CD14-positive monocyte (primary cell): ENCODE data around the gene FMR1. TPM values are rescaled to one million over a fixed set of nuclear protein-coding genes. Genes with fewer than 3 reads are reported as not detected.

Source experiments
- DNase-seq, 3 donors: peaks; one replicate each; pipeline ENCODE4 v3.0.0-alpha.2; 2011 to 2022
- H2AFZ ChIP-seq: 2 replicates; pipeline ENCODE4 v1.6.0; 2012; ENCODE audit warnings: mild to moderate bottlenecking, low read depth, low read length, inconsistent platforms; ENCODE audit not compliant: insufficient read depth, poor library complexity, severe bottlenecking
- H3K27ac ChIP-seq, 2 donors: 1 replicate in 1 of 2; 2 replicates in 1 of 2; pipeline ENCODE4 v1.5.1; 2012 to 2013; ENCODE audit warnings: low read length in 2 of 2, control low read depth in 1 of 2, inconsistent platforms in 1 of 2, low read depth in 1 of 2, mild to moderate bottlenecking in 1 of 2
- H3K27me3 ChIP-seq, 2 donors: one replicate each; pipeline versions ENCODE4 v1.6.0 to v1.6.1; 2011 to 2013; ENCODE audit warnings: low read length in 2 of 2; ENCODE audit not compliant: control insufficient read depth in 2 of 2, insufficient read depth in 2 of 2
- H3K36me3 ChIP-seq, 2 donors: replicated peaks in 1 of 2; 1 replicate in 1 of 2; 2 replicates in 1 of 2; pipeline versions ENCODE4 v1.5.1 to v1.6.1; 2012 to 2013; ENCODE audit warnings: low read length in 2 of 2, control low read depth in 1 of 2, inconsistent platforms in 1 of 2, mild to moderate bottlenecking in 1 of 2; ENCODE audit not compliant: insufficient read depth in 2 of 2, control insufficient read depth in 1 of 2
- H3K4me1 ChIP-seq, 2 donors: 1 replicate in 1 of 2; 2 replicates in 1 of 2; pipeline versions ENCODE4 v1.5.1 to v1.6.1; 2012 to 2013; ENCODE audit warnings: low read length in 2 of 2, control low read depth in 1 of 2, inconsistent platforms in 1 of 2, mild to moderate bottlenecking in 1 of 2, moderate library complexity in 1 of 2; ENCODE audit not compliant: insufficient read depth in 2 of 2, control insufficient read depth in 1 of 2
- H3K4me2 ChIP-seq: replicated peaks from 2 replicates; pipeline ENCODE3; 2012; ENCODE audit warnings: low read length, moderate library complexity, mild to moderate bottlenecking; ENCODE audit not compliant: poor library complexity, severe bottlenecking; ENCODE audit errors: extremely low read depth
- H3K4me3 ChIP-seq, 3 experiments: fragments of 200-600 bp in 1 of 3; sonication (generic) in 1 of 3; replicated peaks in 1 of 3; 1 replicate in 2 of 3; 2 replicates in 1 of 3; pipeline ENCODE4 v1.5.1; 2011 to 2013; ENCODE audit warnings: low read length in 3 of 3, mild to moderate bottlenecking in 3 of 3, control low read depth in 2 of 3, low read depth in 2 of 3, inconsistent platforms in 1 of 3, moderate library complexity in 1 of 3
- H3K79me2 ChIP-seq: 2 replicates; pipeline ENCODE4 v1.6.0; 2012; ENCODE audit warnings: mild to moderate bottlenecking, control low read depth, inconsistent platforms, low read length, moderate library complexity; ENCODE audit not compliant: insufficient read depth
- H3K9ac ChIP-seq: 2 replicates; pipeline ENCODE4 v1.6.0; 2017; ENCODE audit warnings: low read length, mild to moderate bottlenecking; ENCODE audit not compliant: insufficient read depth, poor library complexity, severe bottlenecking
- H3K9me3 ChIP-seq, 2 donors: replicated peaks in 1 of 2; 1 replicate in 1 of 2; 2 replicates in 1 of 2; pipeline versions ENCODE4 v1.5.1 to v1.6.1; 2012 to 2013; ENCODE audit warnings: low read length in 2 of 2, control low read depth in 1 of 2; ENCODE audit not compliant: control insufficient read depth in 1 of 2, insufficient read depth in 1 of 2
- H4K20me1 ChIP-seq: 2 replicates; pipeline ENCODE4 v1.6.0; 2012; ENCODE audit warnings: mild to moderate bottlenecking, low read length, control low read depth, moderate library complexity; ENCODE audit not compliant: insufficient read depth
- H3K27ac Mint-ChIP-seq, 7 donors: one replicate each; pipeline ENCODE4 v1.8.0; 2020; ENCODE audit warnings: mild to moderate bottlenecking in 7 of 7, mixed read lengths in 7 of 7, moderate library complexity in 6 of 7, inconsistent platforms in 2 of 7
- H3K27me3 Mint-ChIP-seq, 3 donors: one replicate each; pipeline ENCODE4 v1.8.0; 2021 to 2022; ENCODE audit warnings: low read depth in 3 of 3, mild to moderate bottlenecking in 3 of 3, mixed read lengths in 3 of 3, moderate library complexity in 3 of 3, inconsistent platforms in 1 of 3
- H3K36me3 Mint-ChIP-seq, 2 donors: one replicate each; pipeline ENCODE4 v1.8.0; 2020; ENCODE audit warnings: mixed read lengths in 2 of 2, inconsistent platforms in 1 of 2, mild to moderate bottlenecking in 1 of 2
- H3K4me1 Mint-ChIP-seq: one replicate; pipeline ENCODE4 v1.8.0; 2020; ENCODE audit warnings: mild to moderate bottlenecking, mixed read lengths
- H3K4me3 Mint-ChIP-seq, 2 donors: one replicate each; pipeline ENCODE4 v1.8.0; 2020; ENCODE audit warnings: mild to moderate bottlenecking in 2 of 2, mixed read lengths in 2 of 2, moderate library complexity in 1 of 2
- H3K9me3 Mint-ChIP-seq, 7 donors: one replicate each; pipeline ENCODE4 v1.8.0; 2020 to 2022; ENCODE audit warnings: mixed read lengths in 7 of 7, mild to moderate bottlenecking in 6 of 7, moderate library complexity in 6 of 7, inconsistent platforms in 2 of 7
- WGBS: methylation state at CpG from one replicate; pipeline ENCODE4 v1.1.5; 2013; ENCODE audit warnings: missing lambda C conversion rate; ENCODE audit not compliant: insufficient coverage; 5-methylcytosine and 5-hydroxymethylcytosine counted together
- intact Hi-C, 2 donors: fragments of 100-400 bp; cut with micrococcal nuclease; formaldehyde crosslinking; loops; one replicate each; pipeline versions ENCODE4 v1.15.0 to v1.15.1; 2023
- polyA plus RNA-seq, 3 donors: library from polyadenylated mRNA; depleted of rRNA in 1 of 3; unstranded in 2 of 3; stranded (reverse) in 1 of 3; fragments of 300-500 nt in 2 of 3; fragments of >200 nt in 1 of 3; fragmentation: Illumina TruSeq in 2 of 3; gene quantifications; 1 replicate in 2 of 3; 2 replicates in 1 of 3; pipeline ENCODE4 v1.2.3, GENCODE V29; 2012 to 2021
- TF ChIP-seq, protein P1 (sequence below): fragments of 200-600 bp; IDR thresholded peaks from one replicate; pipeline ENCODE4 v1.8.0; 2022; ENCODE audit warnings: antibody characterized with exemption, mild to moderate bottlenecking

FMR1 gene
- polyA plus RNA-seq, 3 donors, result 3.7 to 31.8 (median 5.1) TPM

DNA sequence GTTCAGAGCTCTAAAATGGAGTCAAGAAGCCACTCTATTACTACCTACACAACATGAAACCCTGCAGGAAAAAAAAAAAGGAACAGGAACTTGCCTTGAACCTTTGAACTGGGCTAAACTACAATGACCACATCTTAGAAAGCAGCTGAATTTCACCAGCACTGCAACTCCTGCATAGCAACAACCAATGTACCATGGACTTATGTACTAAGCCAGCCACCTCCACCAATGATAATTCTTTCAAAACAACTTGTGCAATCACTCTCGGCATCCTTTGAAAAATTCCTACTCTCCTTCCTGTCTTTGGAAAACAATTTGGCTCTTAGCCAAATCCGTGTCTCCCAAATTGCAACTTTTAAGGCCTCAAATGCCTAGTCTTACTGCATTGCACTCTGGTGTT, 26.8 kb upstream of the FMR1 start:
- 100% methylated on average over 1 of the region's 2 CpGs for WGBS

DNA sequence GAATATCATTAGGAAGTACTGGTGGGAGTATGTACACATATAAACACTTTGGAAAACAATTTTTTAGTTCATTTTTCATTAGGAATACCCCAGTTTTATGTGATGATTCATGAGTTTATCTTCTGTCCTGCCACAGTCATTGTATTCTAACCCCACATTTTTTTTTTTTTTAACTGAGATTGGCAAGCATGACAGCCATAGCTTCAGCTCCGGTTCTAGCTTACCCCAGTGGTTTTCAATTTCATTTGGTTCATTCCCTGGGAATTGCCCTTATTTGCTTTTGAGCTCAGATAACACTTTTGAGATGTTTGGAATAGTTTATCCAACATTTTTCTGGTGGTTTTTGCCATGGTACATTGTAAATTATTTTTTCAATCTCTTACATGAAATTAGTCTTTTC, 21.0 kb upstream of the FMR1 start:
- intact Hi-C loops, result no loop called here
- no CpG with 5 or more reads among the region's 1 CpG for WGBS
- Histone ChIP-seq H3K79me2 (no peaks in the 10 kb centered on the region), H3K4me3 (no peak overlapping the region), H3K36me3 (no peaks in the 10 kb centered on the region), H3K9me3 (no peaks in the 10 kb centered on the region), H3K9ac (no peak overlapping the region), H4K20me1 (no peaks in the 10 kb centered on the region), H3K27me3 (peaks cover 2% of the 10 kb centered on the region in 2 donors), H3K4me2 (no peak overlapping the region), H2AFZ (no peak overlapping the region), H3K27ac (no peak overlapping the region), H3K4me1 (no peaks in the 10 kb centered on the region)
- Mint-ChIP-seq H3K4me1 (no peaks in the 10 kb centered on the region), H3K27me3 (peaks cover 3 to 12% (median 7%) of the 10 kb centered on the region in 3 donors), H3K9me3 (peaks cover 0 to 7% (median 0%) of the 10 kb centered on the region in 7 donors), H3K27ac (no peak overlapping the region), H3K36me3 (no peaks in the 10 kb centered on the region), H3K4me3 (no peak overlapping the region)
- TF ChIP-seq, protein P1, sequence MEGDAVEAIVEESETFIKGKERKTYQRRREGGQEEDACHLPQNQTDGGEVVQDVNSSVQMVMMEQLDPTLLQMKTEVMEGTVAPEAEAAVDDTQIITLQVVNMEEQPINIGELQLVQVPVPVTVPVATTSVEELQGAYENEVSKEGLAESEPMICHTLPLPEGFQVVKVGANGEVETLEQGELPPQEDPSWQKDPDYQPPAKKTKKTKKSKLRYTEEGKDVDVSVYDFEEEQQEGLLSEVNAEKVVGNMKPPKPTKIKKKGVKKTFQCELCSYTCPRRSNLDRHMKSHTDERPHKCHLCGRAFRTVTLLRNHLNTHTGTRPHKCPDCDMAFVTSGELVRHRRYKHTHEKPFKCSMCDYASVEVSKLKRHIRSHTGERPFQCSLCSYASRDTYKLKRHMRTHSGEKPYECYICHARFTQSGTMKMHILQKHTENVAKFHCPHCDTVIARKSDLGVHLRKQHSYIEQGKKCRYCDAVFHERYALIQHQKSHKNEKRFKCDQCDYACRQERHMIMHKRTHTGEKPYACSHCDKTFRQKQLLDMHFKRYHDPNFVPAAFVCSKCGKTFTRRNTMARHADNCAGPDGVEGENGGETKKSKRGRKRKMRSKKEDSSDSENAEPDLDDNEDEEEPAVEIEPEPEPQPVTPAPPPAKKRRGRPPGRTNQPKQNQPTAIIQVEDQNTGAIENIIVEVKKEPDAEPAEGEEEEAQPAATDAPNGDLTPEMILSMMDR, result no peak
- no peak for DNase-seq

More for the DNA sequence above, 26.8 kb upstream of the FMR1 start:
- H2AFZ ChIP-seq, result no peak overlapping the region
- Mint-ChIP-seq H3K9me3 (peaks cover 0 to 8% (median 3%) of the 10 kb centered on the region in 7 donors), H3K27me3 (peaks cover 1 to 7% (median 1%) of the 10 kb centered on the region in 3 donors), H3K36me3 (no peaks in the 10 kb centered on the region), H3K4me1 (peaks cover 5% of the 10 kb centered on the region), H3K27ac (no peak overlapping the region), H3K4me3 (no peak overlapping the region)
- no peak overlapping the region for H3K27ac ChIP-seq
- H3K9ac ChIP-seq, result no peak overlapping the region
- H3K36me3 ChIP-seq, result no peaks in the 10 kb centered on the region
- no peak overlapping the region for H3K4me3 ChIP-seq
- no peaks in the 10 kb centered on the region for H3K27me3 ChIP-seq
- no peak overlapping the region for H3K4me2 ChIP-seq
- H3K4me1 ChIP-seq, result peaks cover 0 to 2% of the 10 kb centered on the region in 2 donors
- H3K9me3 ChIP-seq, result no peaks in the 10 kb centered on the region
- peak in 2 of 3 donors; percentile 0 to 5 for DNase-seq
- H3K79me2 ChIP-seq, result no peaks in the 10 kb centered on the region
- TF ChIP-seq, protein P1, result no peak
- intact Hi-C loops, result no loop called here
- H4K20me1 ChIP-seq, result no peaks in the 10 kb centered on the region
